ENCODE data around the gene N4BP2L2. TPM values are rescaled to one million over a fixed set of nuclear protein-coding genes. Genes with fewer than 3 reads are reported as not detected.
"Not testable (repeated sequence)": the region's sequence is repeated elsewhere in the genome, so short reads cannot be mapped to it uniquely, and the experiment has no call there.

N4BP2L2 gene
- total RNA-seq = 218 and 400 TPM in 2 replicates
- polyA plus RNA-seq (2012) = 41.5 TPM

DNA sequence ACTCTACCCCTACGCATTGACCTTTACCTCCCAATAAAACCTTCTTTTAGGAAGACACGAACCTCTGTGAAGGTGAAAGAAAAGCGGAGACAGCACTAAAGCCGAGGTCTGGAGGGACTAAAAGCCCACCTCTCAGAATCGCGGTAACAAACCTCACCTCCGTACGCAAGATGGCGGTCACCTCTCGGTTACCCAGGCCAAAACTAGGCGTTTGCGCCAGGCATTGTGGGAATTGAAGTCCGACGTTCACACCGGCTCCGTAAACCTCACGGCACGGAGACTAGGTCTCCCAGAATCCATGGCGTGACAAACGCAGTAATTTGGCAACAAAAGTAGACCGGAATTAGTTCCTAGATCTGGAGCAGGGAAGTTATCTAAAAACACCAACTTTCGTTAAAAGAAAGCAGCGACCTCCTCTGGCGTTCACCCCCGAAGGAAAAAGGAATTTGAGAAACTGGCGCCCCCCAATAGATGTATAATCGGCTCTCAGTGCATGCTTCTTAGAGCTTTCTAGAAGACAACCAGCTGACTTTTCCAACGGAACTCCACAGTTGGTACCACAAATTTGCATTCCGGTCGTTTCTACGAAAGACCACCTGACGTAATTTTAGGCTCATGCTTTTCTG lies at the start of gene N4BP2L2:
Gene N4BP2L2, minus strand, starts transcription at position 175 of the 626 bp plus-strand sequence. CDS start 1,768 bp downstream, outside the sequence.
- peak; percentile 99 for DNase-seq (ENCODE audit: low read depth)

- peak; percentile 12 for DNase-seq (ENCODE audit: low read depth)
These were observed 49.2 kb upstream of the N4BP2L2 start for GRCh38 chr13:32587811-32588170.

DNA sequence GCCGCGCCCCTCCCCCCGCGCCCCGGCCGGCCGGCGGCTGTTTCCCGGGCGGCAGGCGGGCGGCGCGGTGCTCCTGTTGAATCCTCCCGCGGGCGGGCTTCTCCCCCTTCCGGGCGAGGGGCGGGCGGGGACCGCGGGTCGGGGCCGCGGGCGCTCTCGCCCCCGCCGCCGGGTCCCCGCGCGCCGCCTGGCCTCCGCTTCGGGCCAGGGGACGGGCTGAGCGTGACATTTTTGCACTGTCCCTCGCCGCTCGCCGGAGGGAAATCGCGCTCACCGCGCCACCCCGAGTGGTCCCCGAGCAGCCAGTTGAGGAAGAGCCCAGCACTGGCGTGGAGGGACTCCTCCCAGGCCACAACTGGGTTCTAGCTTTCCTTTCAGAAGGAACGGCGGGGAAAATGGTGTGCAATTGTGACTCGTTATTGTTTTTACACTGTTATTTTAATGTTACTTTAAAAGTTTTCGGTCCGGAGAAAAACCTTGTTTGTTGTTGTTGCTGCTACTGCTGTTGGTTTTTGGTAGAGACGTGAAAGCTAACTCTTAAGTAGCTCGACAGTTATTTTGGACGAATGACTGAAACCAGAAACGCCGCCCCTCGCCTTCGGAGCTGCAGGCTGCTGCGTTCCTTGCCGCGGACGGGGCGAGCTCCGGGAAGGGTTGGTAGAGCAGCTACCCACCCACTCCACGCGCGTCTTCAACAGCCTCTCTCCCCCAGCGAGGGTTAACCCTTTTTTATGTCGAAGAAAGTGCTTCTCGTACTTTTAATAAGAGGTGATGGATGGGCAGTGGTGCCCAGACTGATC lies 48.6 kb upstream of the N4BP2L2 start:
- peak; percentile 74 for DNase-seq (ENCODE audit: low read depth)

DNA sequence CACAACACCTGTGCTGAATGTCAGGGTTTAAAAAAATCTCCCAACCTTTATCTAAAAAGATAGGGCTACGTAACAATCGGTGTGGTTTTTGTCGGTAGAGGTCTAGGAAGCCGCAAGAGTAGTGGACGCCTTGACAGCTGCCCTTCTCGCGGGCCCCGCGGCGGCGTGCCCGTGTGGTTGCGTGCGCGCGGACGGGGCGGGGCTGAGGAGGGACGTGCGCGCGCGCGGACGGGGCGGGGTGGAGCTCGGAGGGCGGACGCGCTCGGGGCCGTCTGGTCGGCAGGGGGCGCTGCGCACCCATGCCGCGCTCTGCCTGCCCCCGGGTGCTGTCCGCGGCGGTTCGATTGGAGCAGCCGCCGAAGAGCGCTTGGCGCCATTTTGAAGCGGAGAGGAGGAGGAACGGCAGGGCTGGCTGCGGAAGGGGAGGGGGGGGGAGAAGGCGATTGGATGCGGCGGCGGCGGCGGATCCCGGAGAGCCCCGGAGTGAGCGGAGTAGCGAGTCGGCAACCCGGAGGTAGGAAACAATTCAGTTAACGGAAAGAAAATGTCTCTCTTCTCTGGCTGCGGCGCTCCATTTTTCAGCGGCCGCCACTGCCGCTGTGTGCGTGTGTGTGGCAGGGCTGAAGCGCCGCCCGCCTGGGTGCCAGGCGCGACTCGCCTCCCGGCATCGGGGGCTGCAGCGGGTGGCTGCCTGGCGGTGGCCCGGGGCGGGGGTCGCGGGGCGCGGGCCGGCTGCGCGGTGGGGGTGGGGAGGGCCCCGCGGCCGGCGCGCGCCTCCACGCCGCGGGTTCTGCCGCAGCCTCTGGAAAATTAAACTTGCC lies 47.7 kb upstream of the N4BP2L2 start, which contains the start of gene PDS5B:
Gene PDS5B, plus strand, starts transcription at position 373 of the 821 bp plus-strand sequence. CDS start 62,321 bp downstream, outside the sequence.
- peak; percentile 95 for DNase-seq (ENCODE audit: low read depth)

GRCh38 chr13:32585550-32586079 lies 47.0 kb upstream of the N4BP2L2 start:
- no peak for DNase-seq (ENCODE audit: low read depth)

DNA sequence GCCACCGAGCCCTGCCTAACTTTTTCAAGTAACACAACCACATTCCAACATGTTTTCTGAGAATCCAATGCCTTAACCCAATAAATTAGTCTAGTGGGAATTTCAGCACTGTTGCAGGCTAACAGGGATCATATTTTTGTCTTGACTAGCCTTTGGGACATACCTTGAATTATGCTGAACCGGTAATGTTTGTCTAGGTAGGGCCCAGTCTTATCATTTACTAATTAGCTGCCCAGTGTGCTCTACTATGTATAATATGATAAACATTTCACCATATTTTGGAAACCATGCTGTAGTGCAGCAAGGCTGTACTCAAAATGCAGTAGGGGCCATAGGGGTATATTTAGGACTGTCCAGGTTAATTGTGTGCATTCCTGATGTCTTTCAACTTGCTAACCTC lies 44.4 kb upstream of the N4BP2L2 start:
- DNase-seq (ENCODE audit: low read depth) = no peak

DNA sequence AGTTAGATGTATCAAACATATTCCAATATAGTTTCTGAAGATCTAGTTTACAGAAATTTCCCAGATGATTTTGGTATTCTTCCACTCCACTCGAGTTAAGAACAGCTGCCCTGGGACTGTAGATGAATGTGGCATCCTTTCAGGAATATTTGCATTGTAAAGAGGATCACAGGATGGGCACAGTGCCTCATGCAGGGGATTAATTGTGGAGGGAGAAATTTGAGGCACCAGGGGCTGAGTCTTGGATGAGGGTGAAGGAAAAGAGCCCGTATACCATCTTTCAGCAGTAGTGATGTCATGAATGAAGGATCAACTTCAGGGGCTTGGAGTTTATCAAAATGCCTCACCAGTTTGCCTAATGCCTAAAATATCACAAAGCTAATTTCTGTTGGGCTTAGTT lies 43.7 kb upstream of the N4BP2L2 start:
- DNase-seq (ENCODE audit: low read depth) = no peak

DNA sequence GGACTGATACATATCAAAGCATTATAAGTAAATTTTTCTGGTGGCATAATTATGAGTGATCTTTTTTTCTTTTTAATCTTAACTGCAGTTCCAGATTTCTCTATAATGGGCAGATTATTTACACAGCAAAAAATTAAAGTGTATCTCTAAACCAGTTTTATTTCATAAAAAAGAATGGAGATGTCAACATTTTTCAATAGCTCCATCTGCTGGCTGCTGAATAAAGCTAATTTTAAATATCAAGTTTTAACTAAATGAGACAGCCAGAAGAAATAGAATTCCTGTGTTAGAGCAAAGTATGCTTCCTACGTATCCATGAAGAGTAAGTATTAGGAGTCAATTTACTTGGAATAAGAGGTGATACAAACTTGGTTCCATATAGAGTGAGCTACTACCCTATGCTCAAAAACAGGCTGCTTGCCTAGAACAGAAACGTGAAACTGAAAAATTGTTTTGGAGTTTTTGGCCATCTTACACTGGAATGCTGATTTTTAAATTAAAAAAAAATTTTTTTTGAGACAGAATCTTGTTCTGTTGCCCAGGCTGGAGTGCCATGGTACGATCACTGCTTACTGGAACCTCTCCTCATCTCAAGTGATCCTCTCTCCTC lies 42.7 kb upstream of the N4BP2L2 start:
- DNase-seq (ENCODE audit: low read depth) = peak; percentile 42

DNA sequence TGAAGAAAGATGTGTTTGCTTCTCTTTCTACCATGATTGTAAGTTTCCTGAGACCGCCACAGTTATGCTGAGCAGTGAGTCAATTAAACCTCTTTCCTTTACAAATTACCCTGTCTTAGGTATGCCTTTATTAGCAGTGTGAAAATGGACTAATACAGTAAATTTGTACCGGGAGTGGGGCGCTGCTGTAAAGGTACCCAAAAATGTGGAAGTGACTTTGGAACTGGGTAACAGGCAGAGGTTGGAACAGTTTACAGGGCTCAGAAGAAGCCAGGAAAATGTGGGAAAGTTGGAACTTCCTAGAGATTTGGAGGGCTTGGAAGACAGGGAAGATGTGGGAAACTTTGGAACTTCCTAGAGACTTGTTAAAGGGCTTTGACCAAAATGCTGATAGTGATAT lies 38.4 kb upstream of the N4BP2L2 start:
- DNase-seq (ENCODE audit: low read depth) = no peak

GRCh38 chr13:32575687-32576086 lies 37.1 kb upstream of the N4BP2L2 start:
- DNase-seq (ENCODE audit: low read depth) = not testable (repeated sequence)

DNA sequence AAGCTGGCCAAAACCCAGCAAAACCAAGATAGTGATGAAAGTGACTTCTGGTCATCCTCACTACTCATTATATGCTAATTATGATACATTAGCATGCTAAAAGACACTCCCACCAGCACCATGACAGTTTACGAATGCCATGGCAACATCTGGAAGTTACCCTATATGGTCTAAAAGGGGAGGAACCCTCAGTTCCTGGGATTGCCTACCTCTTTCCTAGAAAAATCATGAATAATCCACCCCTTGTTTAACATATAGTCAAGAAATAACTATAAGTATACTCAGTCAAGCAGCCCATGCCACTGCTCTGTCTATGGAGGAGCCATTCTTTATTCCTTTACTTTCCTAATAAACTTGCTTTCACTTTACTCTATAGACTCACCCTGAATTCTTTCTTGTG lies 22.2 kb upstream of the N4BP2L2 start:
- not testable (repeated sequence) for DNase-seq (ENCODE audit: low read depth)

- no peak for DNase-seq (ENCODE audit: low read depth)
These were observed 17.0 kb upstream of the N4BP2L2 start for GRCh38 chr13:32555613-32556012.

DNA sequence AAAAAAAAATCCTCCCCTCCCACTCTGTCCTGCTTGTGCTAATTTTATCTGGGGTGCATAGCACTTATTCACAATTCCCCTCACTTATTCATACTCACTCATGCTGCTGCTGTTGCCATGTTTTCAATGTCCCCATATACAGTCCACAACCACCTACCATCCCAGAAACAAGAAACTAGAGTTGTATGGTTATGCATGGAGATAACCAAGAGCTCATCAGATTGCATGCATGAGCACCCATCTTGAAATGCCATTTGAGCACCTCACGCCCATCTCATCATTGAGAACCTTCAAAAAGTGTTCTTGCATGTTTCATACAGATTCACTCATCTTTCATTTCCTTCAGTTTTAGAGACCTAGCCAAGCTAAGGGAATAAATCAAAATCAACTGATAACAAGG lies 15.1 kb upstream of the N4BP2L2 start:
- no peak for DNase-seq (ENCODE audit: low read depth)

- DNase-seq (ENCODE audit: low read depth) = no peak
These were observed 11.2 kb upstream of the N4BP2L2 start for GRCh38 chr13:32549788-32550187.

GRCh38 chr13:32548837-32549236 lies 10.2 kb upstream of the N4BP2L2 start:
- no peak for DNase-seq (ENCODE audit: low read depth)

- no peak for DNase-seq (ENCODE audit: low read depth)
These were observed 6.5 kb upstream of the N4BP2L2 start for GRCh38 chr13:32545083-32545482.

DNA sequence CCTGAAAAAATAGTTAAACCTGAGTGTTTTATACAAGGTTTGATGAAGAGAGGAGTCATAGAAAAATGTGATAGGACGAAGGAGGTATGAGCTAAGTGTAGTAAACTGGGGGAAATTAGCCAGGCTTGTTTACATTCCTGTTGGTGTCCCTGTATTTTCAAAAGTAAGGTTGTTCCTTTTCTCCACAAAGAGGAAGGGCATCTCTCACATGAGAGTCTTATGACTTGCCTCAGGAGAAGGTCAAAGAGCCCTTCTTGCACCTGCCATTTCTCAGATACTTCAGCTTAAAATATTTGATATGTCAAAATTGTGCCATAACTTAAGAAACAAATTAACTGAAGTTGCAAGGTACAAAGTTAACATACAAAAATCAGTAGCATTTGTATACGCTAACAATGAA lies 3.6 kb upstream of the N4BP2L2 start:
- no peak for DNase-seq (ENCODE audit: low read depth)

DNA sequence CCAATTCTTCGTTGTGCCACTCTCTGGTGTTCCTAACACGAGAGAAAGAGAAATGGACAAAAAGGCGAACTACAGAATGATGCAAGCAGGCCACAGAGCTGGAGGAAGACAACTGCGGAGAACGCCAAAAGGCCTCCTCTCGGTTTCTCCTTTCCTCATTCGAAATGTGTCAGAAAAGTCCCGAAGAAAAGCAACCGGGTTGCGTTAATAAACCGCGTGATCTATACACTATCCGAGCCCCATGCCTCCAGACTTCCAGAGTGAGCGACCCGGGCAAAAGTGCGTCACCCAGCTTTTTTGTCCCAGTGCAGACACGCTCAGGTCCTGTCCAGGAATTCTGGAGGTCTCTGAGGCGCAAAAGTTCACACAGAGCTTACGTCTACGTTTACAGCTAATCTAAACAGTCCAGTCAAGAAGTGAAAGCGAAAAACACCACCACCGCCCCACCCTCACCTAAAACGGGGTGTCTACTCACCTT lies 413 bp downstream of the N4BP2L2 start:
- no peak for DNase-seq (ENCODE audit: low read depth)

DNA sequence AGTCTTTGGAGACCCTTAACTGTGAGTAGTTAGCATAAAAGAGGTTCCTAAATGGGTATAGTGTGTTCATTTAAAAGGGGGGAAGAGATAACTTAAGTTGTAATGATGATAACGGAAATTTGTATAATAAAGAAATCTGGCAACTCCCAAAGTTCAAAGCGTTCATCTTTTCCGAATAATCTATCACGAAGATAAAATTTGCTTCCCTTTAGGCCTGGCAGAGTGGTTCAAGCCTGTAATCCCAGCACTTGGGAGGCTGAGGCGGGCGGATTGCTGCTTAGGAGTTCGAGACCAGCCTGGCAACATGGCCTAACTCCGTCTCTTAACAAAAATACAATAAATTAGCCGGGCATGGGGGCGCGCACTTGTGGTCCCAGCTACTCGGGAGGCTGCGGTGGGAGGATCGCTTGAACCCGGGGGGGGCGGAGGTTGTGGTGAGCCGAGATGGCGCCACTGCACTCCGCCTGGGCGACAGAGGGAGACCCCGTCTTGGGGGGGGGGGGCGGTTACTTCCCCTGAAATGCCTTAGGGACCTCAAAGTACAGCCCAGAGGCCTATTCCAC lies 934 bp downstream of the N4BP2L2 start:
- no peak for DNase-seq (ENCODE audit: low read depth)

DNA sequence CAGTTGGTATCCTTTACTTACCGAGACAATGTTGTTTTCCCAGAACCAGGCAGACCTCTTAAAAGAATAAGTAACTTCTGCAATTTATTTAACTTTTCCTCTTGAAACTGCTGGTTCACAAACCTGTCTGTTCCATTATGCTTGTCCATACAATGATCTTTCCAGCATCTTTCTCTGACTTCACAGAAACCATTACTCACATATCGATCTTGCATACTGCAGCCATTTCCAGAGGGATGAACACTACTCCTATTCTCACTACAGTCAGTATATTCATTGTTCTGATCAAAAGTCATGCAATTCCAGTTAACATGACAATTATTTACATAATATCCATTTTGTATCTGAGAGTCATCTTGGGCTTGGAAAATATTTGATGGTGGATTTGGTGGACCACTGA lies 2.8 kb downstream of the N4BP2L2 start:
- DNase-seq (ENCODE audit: low read depth) = no peak

- DNase-seq (ENCODE audit: low read depth) = peak; percentile 69
These were observed 3.5 kb downstream of the N4BP2L2 start for GRCh38 chr13:32535115-32535514.
